Measurements from ENCODE around the gene DBI.
"Not testable (repeated sequence)": the region's sequence is repeated elsewhere in the genome, so short reads cannot be mapped to it uniquely, and the experiment has no call there.

DBI gene

GRCh38 chr2:119366161-119366648 is 572 bp upstream of the DBI start:
- no peak for DNase-seq

- no peak for DNase-seq
Observed at GRCh38 chr2:119367472-119368099, 809 bp downstream of the DBI start.

- no peak for DNase-seq
Observed at GRCh38 chr2:119369845-119370244, 3.1 kb downstream of the DBI start.

GRCh38 chr2:119371111-119371510 is 4.3 kb downstream of the DBI start:
- DNase-seq = no peak

- no peak for DNase-seq
Observed at GRCh38 chr2:119372778-119373568, 6.2 kb downstream of the DBI start.

- not testable (repeated sequence) for DNase-seq
Observed at GRCh38 chr2:119373907-119374745, 7.3 kb downstream of the DBI start.

- DNase-seq = not testable (repeated sequence)
Observed at GRCh38 chr2:119376406-119376805, 9.6 kb downstream of the DBI start.

- DNase-seq = no peak
Observed at GRCh38 chr2:119376810-119377209, 10.0 kb downstream of the DBI start.

- no peak for DNase-seq
Observed at GRCh38 chr2:119377294-119377992, 10.7 kb downstream of the DBI start.

- DNase-seq = no peak
Observed at GRCh38 chr2:119377993-119378345, 11.2 kb downstream of the DBI start.

GRCh38 chr2:119378566-119378965 is 11.8 kb downstream of the DBI start:
- DNase-seq = no peak

- DNase-seq = no peak
Observed at GRCh38 chr2:119383410-119384140, 16.8 kb downstream of the DBI start.

- DNase-seq = no peak
Observed at GRCh38 chr2:119384971-119385370, 18.2 kb downstream of the DBI start.

GRCh38 chr2:119385466-119385865 is 18.7 kb downstream of the DBI start:
- DNase-seq = no peak

- DNase-seq = no peak
Observed at GRCh38 chr2:119387381-119388129, 20.8 kb downstream of the DBI start.

GRCh38 chr2:119389615-119390306 is 23.0 kb downstream of the DBI start:
- DNase-seq = no peak

GRCh38 chr2:119393971-119394748 is 27.4 kb downstream of the DBI start:
- DNase-seq = no peak

- no peak for DNase-seq
Observed at GRCh38 chr2:119397196-119397595, 30.4 kb downstream of the DBI start.

GRCh38 chr2:119402106-119402505 is 35.3 kb downstream of the DBI start:
- no peak for DNase-seq
